Adipose tissue (tissue), 3 donors: ENCODE results near the gene PARPBP. TPM values are rescaled to one million over a fixed set of nuclear protein-coding genes. Genes with fewer than 3 reads are reported as not detected.
"Not testable (repeated sequence)": the region's sequence is repeated elsewhere in the genome, so short reads cannot be mapped to it uniquely, and the experiment has no call there.

Experiments
- H3K27ac ChIP-seq: one replicate; pipeline ENCODE4 v1.5.1; 2013; ENCODE audit warnings: low read depth, low read length
- WGBS, 3 donors: extraction: QIAGEN DNeasy Blood & Tissue Kit; methylation state at CpG; one replicate each; pipeline ENCODE4 v1.1.7; 2013; 5-methylcytosine and 5-hydroxymethylcytosine counted together
- polyA plus RNA-seq, 3 donors: library from polyadenylated mRNA; stranded (reverse); fragments of 200-250 nt; gene quantifications; one replicate each; pipeline ENCODE4 v1.2.3, GENCODE V29; 2013
- donor health status: healthy with polysubstance abuse.
- donor health status: Bipolar disorder and iron deficiency.
- donor health status: healthy.

Gene PARPBP
- polyA plus RNA-seq, 3 donors, result 0.60 to 1.1 (median 0.90) TPM

GRCh38 chr12:102142866-102143373, 22.9 kb downstream of the PARPBP start:
- H3K27ac ChIP-seq, result not testable (repeated sequence)
- 91 to 96% (median 94%) methylated on average over 11 of the region's 11 CpGs for WGBS, 3 donors

DNA sequence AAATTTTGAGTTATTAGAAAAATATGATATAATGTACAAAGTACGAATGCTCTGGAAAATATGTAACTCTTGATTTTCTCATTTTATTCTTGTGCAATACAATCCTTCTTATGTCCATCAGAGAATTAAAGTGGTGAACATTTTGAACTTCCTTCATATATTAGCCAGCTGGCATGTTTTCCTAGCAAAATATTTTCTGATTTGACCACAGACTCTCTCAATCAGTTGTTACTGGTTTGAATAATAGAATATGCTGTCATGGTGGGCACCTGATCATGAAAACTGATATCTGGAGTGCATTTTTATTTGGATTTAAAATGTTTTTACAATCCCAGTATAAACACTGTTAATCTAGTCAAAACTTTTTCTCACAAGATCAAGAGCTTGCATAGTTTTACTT, 24.2 kb downstream of the PARPBP start:
- 76 to 85% (median 81%) methylated on average over 1 of the region's 1 CpG for WGBS, 3 donors
- H3K27ac ChIP-seq, result no peak overlapping the region

DNA sequence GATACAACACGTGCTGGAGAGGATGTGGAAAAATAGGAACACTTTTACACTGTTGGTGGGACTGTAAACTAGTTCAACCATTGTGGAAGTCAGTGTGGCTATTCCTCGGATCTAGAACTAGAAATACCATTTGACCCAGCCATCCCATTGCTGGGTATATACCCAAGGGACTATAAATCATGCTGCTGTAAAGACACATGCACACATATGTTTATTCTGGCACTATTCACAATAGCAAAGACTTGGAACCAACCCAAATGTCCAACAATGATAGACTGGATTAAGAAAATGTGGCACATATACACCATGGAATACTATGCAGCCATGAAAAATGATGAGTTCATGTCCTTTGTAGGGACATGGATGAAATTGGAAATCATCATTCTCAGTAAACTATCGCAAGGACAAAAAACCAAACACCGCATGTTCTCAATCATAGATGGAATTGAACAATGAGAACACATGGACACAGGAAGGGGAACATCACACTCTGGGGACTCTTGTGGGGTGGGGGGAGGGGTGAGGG, 27.1 kb downstream of the PARPBP start:
- not testable (repeated sequence) for H3K27ac ChIP-seq
- 97 to 99% (median 98%) methylated on average over 3 to 4 of the region's 4 CpGs for WGBS, 3 donors

DNA sequence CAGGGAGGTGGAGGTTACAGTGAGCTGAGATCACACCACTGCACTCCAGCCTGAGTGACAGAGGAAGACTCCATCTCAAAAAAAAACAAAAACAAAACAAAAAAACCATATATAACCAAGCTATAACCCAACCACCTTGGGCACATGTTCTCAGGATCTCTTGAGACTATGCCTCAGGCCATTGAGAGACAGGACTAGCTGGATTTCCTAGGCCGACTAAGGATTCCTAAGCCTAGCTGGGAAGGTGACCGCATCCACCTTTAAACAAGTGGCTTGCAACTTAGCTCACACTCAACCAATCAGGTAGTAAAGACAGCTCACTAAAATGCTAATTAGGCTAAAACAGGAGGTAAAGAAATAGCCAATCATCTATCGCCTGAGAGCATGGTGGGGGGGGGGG, 35.2 kb downstream of the PARPBP start:
- not testable (repeated sequence) for H3K27ac ChIP-seq
- 96 to 100% (median 97%) methylated on average over 3 of the region's 3 CpGs for WGBS, 3 donors

- WGBS, 3 donors, result 85 to 97% (median 91%) methylated on average over 1 of the region's 1 CpG
- H3K27ac ChIP-seq, result no peak overlapping the region
Measured at GRCh38 chr12:102163383-102163782, 43.4 kb downstream of the PARPBP start.

DNA sequence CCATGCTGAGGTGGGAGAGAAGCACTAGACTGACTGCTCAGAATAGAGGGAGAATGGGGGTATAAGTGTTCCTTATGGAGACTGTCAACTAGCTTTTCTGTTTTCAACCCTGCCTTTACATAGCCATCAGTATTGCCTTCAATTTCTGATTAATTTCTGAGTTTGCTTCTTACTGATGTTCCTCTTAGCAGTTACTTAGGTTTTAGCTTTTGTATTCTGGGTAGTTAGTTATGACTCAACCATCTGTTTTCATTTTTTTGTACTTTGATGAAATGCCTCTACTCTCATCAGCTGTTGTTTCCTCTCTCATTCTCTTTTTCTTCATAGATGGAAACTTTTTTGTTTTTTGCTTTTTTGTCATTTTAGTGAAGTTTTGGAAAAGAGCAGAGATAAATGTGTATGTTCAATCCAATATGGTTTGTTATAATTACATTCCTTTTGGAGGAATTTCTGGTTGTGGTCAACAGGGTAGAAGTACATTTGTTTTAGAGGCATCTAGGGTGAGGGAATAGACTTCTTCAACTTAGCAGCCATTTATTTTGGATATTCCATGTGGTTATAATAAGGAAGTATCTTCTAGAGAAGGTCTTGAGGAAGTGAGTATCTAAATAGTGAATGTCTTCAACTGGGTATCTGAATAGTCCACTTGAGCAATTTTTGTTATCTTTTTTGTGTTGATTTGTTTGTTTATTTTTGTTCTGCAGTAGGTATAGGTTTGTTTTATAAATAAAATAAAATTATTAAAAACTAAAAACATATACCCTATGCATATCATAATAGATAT, 48.0 kb downstream of the PARPBP start:
- H3K27ac ChIP-seq, result no peak overlapping the region

DNA sequence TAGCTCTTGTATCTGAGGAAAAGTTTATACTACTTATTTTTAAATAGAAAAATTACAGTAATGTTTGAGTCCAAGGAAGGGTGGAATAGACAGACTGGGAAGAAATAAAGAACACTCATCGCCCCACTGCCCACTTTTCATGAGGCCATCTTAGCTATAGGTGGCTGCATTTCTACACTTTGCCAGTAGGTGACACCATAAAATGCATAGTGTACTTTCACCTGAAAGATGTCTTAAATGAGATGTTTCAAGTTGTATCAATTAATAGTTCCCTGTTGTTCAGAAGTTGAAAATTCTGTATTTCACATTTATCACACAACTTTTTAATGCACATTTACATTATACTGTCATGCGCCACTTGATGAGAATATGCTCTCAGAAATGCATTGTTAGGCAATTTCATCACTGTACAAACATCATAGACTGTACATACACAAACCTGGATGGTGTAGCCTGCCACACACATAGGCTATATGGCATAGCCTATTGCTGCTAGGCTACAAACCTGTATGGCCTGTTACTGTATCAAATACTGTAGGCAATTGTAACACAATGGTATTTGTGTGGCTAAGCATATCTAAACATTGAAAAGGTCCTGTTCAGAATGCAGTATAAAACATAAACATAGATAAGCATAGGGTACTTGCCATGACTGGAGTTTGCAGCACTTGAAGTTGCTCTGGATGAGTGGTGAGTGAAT, 50.1 kb downstream of the PARPBP start:
- no peak overlapping the region for H3K27ac ChIP-seq
- 88 to 97% (median 95%) methylated on average over 2 of the region's 2 CpGs for WGBS, 3 donors

DNA sequence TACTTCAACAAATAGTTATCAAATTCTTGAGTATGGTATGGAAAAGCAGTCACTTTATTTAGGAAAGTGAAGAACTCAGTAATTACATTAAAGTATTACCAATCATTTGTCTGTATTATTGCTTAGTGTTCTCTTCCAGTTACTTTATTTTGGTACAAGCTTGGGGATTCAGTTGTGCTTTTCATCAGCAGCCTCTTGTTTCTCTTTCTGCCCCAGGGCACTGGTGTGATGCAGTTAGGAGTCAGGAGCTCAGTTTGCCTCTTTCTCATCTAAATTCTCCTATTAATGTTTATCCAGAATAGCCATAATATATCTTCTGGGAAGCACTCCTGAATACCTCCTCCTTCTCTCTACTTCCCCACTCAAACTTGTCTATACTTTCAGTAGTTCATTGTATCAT, 52.0 kb downstream of the PARPBP start:
- no peak overlapping the region for H3K27ac ChIP-seq

DNA sequence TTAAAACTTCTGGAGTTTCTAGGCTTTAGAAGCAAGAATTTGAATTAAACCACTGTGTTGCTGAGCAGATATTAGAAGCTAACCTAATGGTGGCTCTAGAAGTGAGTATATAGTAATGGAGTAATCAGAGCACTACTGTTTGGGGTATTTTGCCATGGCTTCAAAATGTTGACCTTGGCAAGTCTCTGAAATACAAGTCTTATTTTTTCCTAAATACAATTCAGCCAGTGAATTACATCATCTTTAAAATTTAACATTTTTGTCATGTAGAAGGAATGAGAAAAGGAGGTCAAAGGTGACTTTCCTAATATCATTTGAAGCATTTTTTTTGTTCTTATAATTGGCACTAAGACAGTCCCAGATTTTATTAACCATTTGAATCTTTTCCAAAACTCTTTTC, 52.5 kb downstream of the PARPBP start:
- no peak overlapping the region for H3K27ac ChIP-seq

- H3K27ac ChIP-seq, result no peak overlapping the region
- WGBS, 3 donors, result 85 to 96% (median 86%) methylated on average over 2 of the region's 2 CpGs
Measured at GRCh38 chr12:102174117-102174516, 54.1 kb downstream of the PARPBP start.

- no peak overlapping the region for H3K27ac ChIP-seq
- WGBS, 3 donors, result 69 to 90% (median 77%) methylated on average over 2 of the region's 2 CpGs
Measured at GRCh38 chr12:102174761-102175160, 54.8 kb downstream of the PARPBP start.

DNA sequence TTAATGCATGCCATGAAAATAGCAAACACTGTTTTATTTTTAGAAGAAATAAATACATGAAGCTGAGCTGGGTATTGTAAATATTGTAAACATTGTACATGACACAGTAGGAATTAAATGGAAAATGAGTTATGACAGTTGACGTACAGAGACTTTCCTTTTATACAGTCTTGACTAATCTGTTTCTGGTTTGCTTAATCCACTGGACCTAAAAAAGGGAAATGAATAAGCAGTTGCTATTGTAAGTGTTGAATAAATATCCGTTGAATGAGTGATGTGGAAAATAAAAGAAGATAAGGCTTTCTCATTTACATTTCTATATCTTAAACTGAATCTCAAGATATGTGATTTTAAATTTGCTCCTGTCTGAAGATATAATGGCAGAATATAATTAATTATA, 62.7 kb downstream of the PARPBP start:
- no peak overlapping the region for H3K27ac ChIP-seq
- 53 to 81% (median 62%) methylated on average over 2 of the region's 2 CpGs for WGBS, 3 donors

DNA sequence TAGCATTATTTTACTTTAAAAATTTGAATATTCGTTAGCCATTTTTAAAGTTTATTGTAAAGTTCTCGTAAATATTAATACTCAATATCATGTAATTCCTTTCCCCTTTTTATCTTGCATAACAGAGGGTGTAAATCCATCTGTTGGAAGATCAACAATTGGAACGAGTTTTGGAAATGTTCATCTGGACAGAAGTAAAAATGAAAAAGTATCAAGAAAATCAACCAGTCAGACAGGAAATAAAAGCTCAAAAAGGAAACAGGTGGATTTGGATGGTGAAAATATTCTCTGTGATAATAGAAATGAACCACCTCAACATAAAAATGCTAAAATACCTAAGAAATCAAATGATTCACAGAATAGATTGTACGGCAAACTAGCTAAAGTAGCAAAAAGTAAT, 75.8 kb downstream of the PARPBP start:
- H3K27ac ChIP-seq, result no peak overlapping the region
- 85 to 86% (median 86%) methylated on average over 4 of the region's 4 CpGs for WGBS, 3 donors

DNA sequence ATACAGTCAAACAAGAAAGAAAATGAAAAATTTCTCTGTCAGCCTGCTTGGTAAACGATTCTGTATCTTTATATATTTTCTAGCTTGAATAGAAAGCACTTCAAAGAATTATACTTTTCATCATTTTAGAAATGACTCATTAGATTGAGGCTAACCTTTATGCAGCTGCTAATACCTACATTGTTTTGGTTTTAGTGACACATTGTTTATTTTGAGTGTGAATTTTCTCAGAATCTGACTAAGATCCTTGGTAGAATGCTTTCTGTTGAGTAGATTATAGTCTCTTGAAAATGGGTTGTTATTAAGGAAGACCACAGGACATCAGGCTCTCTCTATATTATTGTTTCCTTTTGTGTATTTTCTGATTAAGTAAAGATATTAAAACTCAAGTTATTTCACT, 77.8 kb downstream of the PARPBP start, which contains the start of gene PMCH:
Gene PMCH, minus strand, starts transcription at position 45 of the 400 bp plus-strand sequence. CDS start 63 bp downstream, outside the sequence.
- WGBS, 3 donors, result 65 to 79% (median 70%) methylated on average over 1 of the region's 1 CpG

DNA sequence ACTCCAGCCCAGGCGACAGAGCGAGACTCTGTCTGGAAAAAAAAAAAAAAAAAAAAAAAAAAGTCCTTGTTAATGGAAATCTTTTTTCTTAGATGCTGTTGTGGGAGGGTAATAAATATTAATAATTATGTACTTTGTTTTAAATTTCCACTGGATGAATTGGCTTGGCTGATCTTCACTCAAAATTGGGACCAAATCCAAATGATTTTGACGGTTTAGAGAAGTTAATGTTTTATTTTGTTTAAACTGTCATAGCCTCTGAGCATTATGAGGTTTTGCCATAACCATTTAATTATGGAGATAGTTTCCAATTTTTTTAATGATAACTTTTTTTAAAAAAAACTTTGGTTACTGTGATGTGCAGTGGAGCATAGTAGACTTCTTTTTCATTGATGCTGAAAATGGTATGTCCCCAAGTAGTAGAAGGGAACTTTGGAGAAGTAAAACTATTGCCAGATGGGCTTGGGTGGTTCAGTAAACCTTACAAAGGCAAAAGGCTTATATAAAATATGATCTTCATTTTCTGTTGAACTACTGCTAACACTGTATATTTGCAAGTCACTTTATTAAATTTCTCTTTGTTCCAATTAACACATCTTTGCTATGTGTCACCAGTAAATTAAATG, 81.6 kb downstream of the PARPBP start:
- H3K27ac ChIP-seq, result no peak overlapping the region
- WGBS, 3 donors, result 66 to 82% (median 79%) methylated on average over 3 of the region's 3 CpGs

More for the DNA sequence above, 77.8 kb downstream of the PARPBP start, which contains the start of gene PMCH:
- no peak within 1 kb of the TSS for H3K27ac ChIP-seq

- no peak overlapping the region for H3K27ac ChIP-seq
- 68 to 88% (median 68%) methylated on average over 4 of the region's 4 CpGs for WGBS, 3 donors
Measured at GRCh38 chr12:102202556-102202955, 82.6 kb downstream of the PARPBP start.

GRCh38 chr12:102204025-102204424, 84.0 kb downstream of the PARPBP start:
- WGBS, 3 donors, result 93 to 96% (median 95%) methylated on average over 2 of the region's 2 CpGs
- H3K27ac ChIP-seq, result no peak overlapping the region

- WGBS, 3 donors, result 82 to 85% (median 83%) methylated on average over 5 of the region's 5 CpGs
- H3K27ac ChIP-seq, result no peak overlapping the region
Measured at GRCh38 chr12:102215992-102216691, 96.2 kb downstream of the PARPBP start.

DNA sequence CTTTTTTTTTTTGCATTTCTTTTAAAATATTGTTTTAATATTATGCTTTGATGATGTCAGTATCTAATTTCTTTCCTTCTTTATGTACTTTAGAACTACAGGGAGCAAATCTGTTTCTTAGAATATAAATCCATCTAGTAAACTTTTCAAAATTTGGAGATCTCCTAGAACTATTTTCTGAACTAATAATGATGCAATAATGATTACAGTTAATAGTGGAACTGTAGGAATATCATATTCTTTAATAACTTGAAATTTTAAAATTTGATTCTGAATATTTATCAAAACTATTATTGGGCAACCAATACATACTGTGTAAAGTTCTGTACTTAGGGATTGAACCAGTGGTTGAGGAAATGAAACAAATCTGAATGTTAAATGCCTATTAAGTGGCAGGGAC, 100.8 kb downstream of the PARPBP start:
- H3K27ac ChIP-seq, result no peak overlapping the region
